ENCODE data around the gene CDC40.

The CDC40 gene

DNA sequence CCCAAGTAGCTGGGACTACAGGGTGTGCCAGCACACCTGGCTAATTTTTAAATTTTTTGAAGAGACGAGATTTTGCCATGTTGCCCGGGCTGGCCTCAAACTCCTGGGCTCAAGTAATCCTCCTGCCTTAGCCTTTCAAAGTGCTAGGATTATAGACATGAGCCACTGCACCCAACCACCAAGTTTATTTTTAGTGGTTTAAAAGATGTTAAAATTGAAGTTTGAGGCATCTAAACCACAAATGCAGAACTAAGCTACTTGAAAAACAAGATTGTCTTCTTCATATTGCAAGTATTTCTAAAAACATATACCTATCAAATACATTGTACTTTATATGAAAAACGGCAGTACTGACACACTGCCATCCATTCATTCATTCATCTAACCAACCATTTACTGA lies 32.4 kb upstream of the CDC40 start:
- Histone ChIP-seq H3K9ac (no peak overlapping the region), H3K79me2 (ENCODE audit: insufficient read depth, low read depth) (no peaks in the 10 kb centered on the region), H3K27ac (no peak overlapping the region), H3K27me3 (ENCODE audit: insufficient read depth, low read depth) (no peaks in the 10 kb centered on the region), H3K36me3 (ENCODE audit: insufficient read depth) (no peaks in the 10 kb centered on the region), H3K4me1 (ENCODE audit: low read depth, poor library complexity, severe bottlenecking) (no peaks in the 10 kb centered on the region), H3K4me3 (IDR thresholded peaks at IDR 0.05; ENCODE audit: insufficient read depth, low read depth, low read length) (no peak overlapping the region), H2AFZ (ENCODE audit: low read depth) (no peak overlapping the region), H4K20me1 (ENCODE audit: insufficient read depth) (no peaks in the 10 kb centered on the region), H3K4me2 (no peak overlapping the region)
- TF ChIP-seq, protein P1, sequence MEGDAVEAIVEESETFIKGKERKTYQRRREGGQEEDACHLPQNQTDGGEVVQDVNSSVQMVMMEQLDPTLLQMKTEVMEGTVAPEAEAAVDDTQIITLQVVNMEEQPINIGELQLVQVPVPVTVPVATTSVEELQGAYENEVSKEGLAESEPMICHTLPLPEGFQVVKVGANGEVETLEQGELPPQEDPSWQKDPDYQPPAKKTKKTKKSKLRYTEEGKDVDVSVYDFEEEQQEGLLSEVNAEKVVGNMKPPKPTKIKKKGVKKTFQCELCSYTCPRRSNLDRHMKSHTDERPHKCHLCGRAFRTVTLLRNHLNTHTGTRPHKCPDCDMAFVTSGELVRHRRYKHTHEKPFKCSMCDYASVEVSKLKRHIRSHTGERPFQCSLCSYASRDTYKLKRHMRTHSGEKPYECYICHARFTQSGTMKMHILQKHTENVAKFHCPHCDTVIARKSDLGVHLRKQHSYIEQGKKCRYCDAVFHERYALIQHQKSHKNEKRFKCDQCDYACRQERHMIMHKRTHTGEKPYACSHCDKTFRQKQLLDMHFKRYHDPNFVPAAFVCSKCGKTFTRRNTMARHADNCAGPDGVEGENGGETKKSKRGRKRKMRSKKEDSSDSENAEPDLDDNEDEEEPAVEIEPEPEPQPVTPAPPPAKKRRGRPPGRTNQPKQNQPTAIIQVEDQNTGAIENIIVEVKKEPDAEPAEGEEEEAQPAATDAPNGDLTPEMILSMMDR (conservative IDR thresholded peaks at IDR 0.05; ENCODE audit: low read depth, low read length) = no peak

DNA sequence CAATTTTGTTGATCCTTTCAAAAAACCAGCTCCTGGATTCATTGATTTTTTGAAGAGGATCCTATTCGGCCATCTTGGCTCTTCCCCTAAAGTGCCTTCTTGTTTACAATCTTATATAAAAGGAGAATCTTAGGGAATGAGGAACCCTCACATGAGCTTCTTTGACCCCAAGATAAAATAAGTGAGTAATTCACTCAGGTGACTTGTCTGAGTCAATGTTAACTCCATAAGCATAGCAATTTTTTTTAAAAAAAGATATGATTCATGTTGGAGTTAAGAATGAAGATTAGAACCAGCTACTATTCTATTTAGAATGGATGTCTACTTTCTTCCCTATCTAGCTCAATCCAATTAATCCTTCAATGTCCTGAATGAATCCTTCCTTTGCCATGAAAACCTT lies 21.7 kb upstream of the CDC40 start:
- Histone ChIP-seq H3K36me3 (ENCODE audit: insufficient read depth) (no peaks in the 10 kb centered on the region), H3K4me3 (IDR thresholded peaks at IDR 0.05; ENCODE audit: insufficient read depth, low read depth, low read length) (no peak overlapping the region)

DNA sequence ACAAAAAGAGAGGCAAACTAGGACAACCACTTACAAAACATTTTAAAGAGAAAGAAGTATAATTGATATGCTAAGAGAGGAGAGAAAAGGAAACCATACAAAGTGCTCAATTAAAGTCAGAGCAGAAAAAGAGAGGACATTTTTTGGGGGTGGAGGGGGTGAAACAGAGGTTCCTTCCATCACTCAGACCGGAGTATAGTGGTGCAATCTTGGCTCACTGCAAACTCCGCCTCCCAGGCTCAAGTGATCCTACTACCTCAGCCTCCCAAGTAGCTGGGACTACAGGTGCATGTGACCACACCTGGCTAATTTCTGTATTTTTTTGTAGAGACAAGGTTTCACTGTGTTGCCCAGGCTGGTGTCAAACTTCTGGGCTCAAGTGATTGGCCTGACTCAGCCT lies 10.1 kb upstream of the CDC40 start:
- no peaks in the 10 kb centered on the region for H4K20me1 ChIP-seq (ENCODE audit: insufficient read depth)
- no peaks in the 10 kb centered on the region for H3K4me1 ChIP-seq (ENCODE audit: low read depth, poor library complexity, severe bottlenecking)
- no peaks in the 10 kb centered on the region for H3K36me3 ChIP-seq (ENCODE audit: insufficient read depth)
- H3K27me3 ChIP-seq (ENCODE audit: insufficient read depth, low read depth) = no peaks in the 10 kb centered on the region
- H3K9ac ChIP-seq = no peak overlapping the region
- TF ChIP-seq, protein P1 (conservative IDR thresholded peaks at IDR 0.05; ENCODE audit: low read depth, low read length) = no peak
- H3K4me2 ChIP-seq = no peak overlapping the region
- H3K79me2 ChIP-seq (ENCODE audit: insufficient read depth, low read depth) = no peaks in the 10 kb centered on the region
- H3K4me3 ChIP-seq (IDR thresholded peaks at IDR 0.05; ENCODE audit: insufficient read depth, low read depth, low read length) = no peak overlapping the region
- no peak overlapping the region for H3K27ac ChIP-seq
- H2AFZ ChIP-seq (ENCODE audit: low read depth) = no peak overlapping the region

More for the DNA sequence above, 21.7 kb upstream of the CDC40 start:
- Histone ChIP-seq H2AFZ (ENCODE audit: low read depth) (no peak overlapping the region), H3K27me3 (ENCODE audit: insufficient read depth, low read depth) (no peaks in the 10 kb centered on the region), H3K4me1 (ENCODE audit: low read depth, poor library complexity, severe bottlenecking) (no peaks in the 10 kb centered on the region), H3K79me2 (ENCODE audit: insufficient read depth, low read depth) (no peaks in the 10 kb centered on the region), H4K20me1 (ENCODE audit: insufficient read depth) (no peaks in the 10 kb centered on the region), H3K9ac (no peak overlapping the region), H3K27ac (no peak overlapping the region), H3K4me2 (no peak overlapping the region)
- TF ChIP-seq, protein P1 (conservative IDR thresholded peaks at IDR 0.05; ENCODE audit: low read depth, low read length) = no peak

DNA sequence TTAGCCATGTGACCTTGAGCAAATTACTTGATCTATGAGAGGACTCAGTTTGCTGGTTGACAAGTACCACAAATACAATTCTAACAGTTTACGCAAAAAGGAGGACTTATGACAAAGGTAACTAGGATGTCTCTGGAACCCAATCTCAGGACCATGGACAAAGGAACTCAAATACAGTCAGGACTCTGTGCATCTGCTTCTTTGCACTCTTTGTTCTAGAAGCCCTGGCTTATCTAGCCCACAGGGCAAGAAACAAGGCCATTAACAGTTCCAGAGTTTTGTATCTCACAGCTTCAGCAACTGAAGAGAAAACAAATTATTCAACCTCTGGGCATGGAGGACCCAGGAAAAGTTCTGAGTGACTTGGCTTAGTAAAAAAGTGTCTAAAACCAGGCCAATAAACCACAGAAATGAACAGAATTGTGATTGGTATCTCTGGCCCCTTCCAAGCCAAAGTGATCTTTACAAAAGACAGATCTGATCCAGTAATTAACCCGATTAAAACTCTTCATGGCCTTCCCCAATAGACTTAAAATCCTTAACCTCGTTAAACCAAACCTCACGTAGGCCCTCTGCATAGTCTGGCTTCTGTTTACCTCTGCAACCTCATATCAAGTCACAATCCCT lies 6.6 kb upstream of the CDC40 start:
- TF ChIP-seq, protein P1 (conservative IDR thresholded peaks at IDR 0.05; ENCODE audit: low read depth, low read length) = no peak
- Histone ChIP-seq H3K79me2 (ENCODE audit: insufficient read depth, low read depth) (no peaks in the 10 kb centered on the region), H3K4me3 (IDR thresholded peaks at IDR 0.05; ENCODE audit: insufficient read depth, low read depth, low read length) (no peak overlapping the region), H3K36me3 (ENCODE audit: insufficient read depth) (no peaks in the 10 kb centered on the region), H3K4me1 (ENCODE audit: low read depth, poor library complexity, severe bottlenecking) (peaks cover 10% of the 10 kb centered on the region), H2AFZ (ENCODE audit: low read depth) (no peak overlapping the region), H3K27me3 (ENCODE audit: insufficient read depth, low read depth) (no peaks in the 10 kb centered on the region), H3K9ac (no peak overlapping the region), H3K4me2 (no peak overlapping the region), H3K27ac (no peak overlapping the region), H4K20me1 (ENCODE audit: insufficient read depth) (no peaks in the 10 kb centered on the region)

Data from KMS-11 (cell line).